Inflammatory macrophage (primary cell): ENCODE data around the gene ADAMTS19.
"Not testable (repeated sequence)": the region's sequence is repeated elsewhere in the genome, so short reads cannot be mapped to it uniquely, and the experiment has no call there.

Experiments
- DNase-seq, 2 donors: peaks; one replicate each; pipeline ENCODE4 v3.0.0-alpha.2; 2020 to 2022

Gene ADAMTS19

DNA sequence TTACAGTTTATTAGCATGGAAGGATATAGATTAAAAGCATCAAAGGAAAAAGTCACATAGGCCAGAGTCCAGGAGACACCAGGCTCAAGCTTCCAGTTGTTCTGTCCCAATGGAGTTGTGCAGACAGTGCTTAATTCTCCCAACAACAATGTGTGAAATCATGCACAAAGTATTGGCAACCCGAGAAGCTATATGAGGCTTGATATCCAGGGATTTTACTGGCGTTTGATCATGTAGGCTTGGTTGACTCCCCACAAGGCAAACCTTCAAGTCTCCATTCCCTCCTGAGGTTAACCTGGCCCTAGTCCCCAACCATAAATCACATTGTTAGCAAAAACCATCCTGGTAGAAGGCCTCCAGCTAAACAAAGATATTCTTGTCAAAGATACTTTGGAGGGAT, 141.5 kb downstream of the ADAMTS19 start:
- no peak for DNase-seq

DNA sequence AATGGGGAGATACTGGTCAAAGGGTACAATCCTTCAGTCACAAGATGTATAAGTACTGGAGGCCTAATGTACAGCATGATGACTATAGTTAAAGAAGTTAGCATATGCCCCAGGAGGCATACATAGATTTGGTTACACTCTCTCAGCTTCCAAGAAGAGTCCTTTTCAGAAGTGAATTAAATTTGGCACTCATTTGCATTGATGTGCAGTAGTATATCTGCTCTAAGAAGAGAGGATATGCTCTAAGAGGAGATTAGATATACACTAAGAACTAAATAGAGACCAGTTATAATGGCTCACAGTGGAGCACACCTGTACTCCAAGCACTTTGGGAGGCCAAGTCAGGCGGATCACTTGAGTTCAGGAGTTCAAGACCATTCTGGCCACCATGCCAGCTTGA, 148.3 kb downstream of the ADAMTS19 start:
- no peak for DNase-seq

DNA sequence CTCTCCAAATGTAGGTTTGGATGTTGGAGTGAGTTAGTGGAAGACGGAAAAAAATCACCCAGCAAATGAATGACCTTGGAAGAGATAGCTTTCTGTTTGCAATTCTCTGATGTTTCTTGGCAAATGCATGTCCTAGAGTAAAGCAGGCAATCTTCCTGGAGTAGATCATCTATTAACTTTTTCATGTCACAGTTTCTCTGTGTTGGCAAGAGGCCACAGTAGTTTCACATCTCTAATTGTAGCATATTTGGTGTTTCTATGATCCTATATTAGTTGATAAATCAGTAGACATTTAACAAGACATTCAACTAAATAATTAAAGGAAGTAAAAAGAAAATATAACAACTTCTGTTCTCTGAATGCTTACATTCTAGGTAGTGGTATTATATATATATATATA, 149.6 kb downstream of the ADAMTS19 start:
- no peak for DNase-seq

DNA sequence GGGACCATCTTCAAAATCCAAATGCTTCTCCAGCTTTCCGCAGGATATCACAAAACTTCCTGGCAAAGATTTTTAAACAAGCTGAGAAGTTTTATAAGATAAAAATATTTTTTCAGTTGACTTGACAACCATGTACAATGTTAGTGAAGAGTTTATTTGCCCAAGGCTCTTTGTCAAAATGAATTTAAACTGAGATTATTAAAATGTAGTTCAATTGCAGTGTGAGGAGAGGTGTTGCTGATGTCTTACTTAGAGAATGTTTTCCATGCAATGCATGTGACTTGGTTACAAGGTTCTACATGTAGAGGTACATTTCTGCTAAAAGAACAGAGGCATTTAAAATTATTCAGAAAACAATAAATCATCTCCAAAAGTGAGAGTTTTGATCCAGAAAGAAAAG, 156.4 kb downstream of the ADAMTS19 start:
- no peak for DNase-seq

DNA sequence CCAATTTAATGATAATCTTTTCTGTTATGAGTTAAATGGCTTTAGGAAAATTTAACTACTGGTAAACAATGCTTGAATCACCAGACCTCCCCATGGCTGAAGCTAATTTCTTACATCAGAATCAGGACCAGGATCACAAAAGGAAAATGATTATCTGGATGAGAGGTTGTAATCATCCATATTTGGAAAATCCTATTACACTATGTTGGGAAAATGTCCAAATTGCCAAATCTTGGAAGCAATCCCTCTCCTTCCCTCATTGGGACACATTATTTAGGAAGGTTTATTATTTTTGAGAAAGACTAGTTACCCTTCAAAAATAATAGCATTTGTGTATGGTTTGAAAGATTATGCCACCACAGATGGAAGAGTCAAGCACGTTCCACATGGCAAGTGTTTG, 157.1 kb downstream of the ADAMTS19 start:
- no peak for DNase-seq

DNA sequence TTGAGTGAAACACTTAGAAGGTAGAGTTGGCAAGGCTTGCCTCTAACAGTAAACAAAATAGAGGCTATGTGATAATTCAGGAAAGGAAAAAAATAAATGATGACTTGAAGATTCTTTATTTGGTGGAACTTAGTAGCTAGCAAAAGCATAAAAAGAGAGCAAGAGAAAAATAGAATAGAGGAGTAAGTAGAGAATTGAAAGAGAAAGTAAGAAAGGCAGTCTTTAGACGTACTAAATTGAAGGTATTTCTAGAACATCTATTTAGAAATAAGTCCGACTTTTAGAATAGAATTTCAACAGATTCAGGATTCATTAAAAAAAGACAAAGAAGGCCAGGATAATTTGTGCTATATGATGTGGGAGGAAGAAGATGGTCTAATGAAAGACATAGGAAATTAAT, 159.7 kb downstream of the ADAMTS19 start:
- no peak for DNase-seq

DNA sequence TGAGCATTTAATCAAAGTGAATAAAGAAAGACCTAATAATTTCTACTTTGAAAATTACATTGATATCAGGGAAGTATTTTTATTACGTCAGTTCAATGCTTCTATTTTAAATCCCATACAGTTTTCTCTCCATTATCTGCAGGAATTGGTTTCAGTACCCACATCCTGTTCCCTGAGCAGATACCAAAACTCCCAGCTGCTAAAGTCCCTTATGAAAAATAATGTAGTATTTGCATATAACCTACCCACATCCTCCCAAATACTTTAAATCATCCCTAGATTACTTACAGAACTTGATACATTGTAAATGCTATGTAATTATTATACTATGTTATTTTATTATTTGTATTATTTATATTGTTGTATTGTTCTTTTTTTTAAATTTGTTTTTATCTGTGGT, 162.4 kb downstream of the ADAMTS19 start:
- no peak for DNase-seq

DNA sequence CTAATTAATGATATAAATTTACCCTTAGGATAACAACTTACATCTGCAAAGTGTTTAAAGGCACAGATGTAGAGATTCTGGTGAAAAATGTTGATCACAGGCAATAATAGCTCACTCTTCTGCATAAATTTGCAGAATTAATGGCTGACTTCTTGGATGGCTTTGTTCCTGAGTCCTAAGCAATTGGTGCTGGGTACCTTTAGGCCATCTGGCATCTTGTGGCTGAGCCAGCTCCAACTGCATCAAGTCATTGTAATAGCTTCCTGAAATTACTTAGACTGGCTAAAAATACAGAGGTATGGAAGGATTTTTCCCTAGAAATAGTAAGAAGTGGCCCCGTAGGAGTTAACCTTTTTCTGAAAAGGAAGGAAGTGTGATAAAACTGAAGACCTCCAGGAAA, 169.5 kb downstream of the ADAMTS19 start:
- no peak for DNase-seq

DNA sequence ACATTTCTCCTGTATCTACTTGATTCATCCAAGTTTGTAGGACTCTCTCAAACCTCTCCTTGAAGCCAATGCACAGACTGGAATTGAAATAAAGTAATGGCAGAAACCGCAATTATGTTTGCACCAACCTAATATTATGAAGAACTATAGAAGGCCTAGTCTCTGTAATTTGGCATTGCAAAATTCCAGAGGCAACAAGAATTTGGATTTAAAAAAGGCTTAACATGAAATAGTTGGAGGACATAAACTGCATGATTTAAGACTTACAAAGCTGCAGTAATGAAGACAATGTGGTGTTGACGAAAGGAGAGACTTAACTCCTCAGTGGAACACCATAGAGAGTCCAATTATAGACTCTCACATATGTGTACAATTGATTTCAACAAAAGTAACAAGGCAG, 170.0 kb downstream of the ADAMTS19 start:
- no peak for DNase-seq

DNA sequence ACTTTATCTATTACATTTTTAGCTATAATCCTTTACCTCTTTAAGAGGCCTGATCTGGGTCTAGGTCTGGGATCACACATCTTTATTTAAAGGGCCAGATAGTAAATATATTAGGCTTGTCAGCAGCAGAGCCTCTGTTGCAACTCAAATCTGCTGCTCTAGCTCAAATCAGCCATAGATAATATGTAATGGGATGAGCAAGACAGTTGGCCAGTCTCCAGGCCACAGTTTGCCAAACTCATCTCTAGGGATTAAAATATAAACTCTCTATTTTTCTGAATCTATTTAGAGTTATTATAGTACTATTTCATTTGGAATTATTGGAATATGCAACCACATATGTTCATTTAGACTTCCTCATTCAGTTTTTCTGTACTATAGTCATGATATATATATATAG, 171.9 kb downstream of the ADAMTS19 start:
- DNase-seq = no peak

DNA sequence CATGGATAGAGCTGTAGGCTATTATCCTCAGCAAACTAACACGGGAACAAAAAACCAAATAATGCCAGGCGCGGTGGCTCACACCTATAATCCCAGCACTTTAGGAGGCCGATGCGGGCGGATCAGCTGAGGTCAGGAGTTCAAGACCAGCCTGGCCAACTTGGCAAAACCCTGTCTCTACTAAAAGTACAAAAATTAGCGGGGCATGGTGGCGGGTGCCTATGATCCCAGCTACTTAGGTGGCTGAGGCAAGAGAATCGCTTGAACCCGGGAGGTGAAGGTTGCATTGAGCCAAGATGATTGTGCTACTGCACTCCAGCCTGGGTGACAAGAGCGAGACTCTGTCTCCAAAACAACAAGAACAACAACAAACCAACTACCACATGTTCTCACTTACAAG, 177.4 kb downstream of the ADAMTS19 start:
- DNase-seq = not testable (repeated sequence)

DNA sequence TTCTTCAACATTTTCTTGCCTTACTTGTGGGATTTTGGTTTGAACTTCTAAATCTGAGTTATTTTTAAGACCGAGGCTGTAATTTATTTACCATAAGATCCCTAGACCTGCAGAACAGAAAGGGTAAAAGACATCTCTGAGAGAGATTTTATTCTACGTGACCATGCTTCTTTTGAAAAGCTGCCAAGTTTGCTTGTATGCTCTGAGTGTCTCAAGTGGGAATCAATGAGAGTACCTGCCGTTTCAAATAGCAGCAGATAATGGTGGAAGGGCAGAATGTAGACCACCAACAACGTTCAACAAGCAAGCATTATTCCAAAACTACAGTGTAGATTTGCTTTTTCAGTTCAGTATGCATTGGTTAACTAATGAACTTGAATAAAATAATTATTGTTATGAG, 179.2 kb downstream of the ADAMTS19 start:
- DNase-seq = no peak

DNA sequence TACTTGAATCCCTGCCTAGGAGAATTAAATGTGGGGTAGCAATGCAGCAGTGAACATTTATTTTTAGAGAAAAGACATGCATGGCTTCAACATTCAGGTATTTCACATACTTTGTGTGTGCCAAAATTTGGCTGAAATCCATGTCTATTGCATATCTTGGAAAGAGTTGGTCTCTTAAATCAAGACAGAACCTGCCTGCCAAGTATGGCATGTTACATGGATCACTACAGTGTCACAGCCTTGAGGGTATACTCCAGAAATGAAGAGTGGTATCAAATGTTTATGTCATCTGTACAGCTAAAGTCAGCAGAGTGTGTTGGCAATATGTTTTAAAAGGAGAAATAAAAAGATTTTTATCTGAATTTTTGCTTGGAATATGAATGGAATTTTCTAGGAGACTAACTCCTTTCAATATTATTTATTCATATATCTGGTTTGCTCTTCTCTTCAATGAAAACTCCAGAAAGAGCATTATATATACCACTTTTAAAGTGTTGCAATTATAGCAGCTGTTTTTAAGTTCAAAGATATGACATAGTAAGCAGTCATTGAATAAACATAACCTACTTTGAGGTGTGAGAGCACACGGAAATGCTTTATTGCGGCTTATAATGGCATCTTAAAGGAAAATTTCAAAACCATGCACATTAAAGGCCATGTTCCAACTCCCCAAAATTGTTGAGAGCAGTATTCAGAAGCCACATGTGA, 192.4 kb downstream of the ADAMTS19 start:
- no peak for DNase-seq

DNA sequence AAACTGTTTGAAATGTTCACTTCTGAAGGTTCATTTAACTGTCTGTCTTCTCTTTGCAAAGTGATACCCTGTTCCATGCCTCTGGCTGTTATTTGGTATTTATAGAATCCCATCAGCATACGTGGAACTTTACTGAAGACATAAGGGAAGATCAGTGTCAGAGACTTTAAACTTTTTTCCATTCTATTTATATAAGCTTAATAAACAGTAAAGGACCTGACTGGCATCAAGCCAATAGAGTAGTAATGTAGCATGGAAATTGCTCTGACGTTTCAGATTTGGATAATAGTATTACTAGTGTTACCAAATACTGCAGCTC, 192.9 kb downstream of the ADAMTS19 start:
- DNase-seq = no peak

DNA sequence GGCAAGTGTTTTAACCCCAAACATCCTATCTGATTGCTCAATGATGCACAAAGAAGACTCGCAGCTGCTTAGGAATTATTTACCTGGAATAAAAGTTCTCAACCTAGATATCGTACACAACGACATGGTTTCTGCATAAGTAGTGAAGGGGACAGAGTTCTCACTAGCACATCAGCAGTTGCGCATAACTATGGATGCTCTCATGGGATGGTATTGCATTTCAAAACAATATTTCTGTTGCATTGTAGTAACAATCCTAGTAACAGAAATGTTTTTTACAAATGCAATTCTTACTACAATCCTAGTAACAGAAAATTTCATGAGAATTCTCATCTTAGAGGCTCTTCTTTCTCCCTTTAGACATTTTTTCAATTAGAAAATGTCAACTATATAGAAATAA, 193.3 kb downstream of the ADAMTS19 start:
- no peak for DNase-seq

DNA sequence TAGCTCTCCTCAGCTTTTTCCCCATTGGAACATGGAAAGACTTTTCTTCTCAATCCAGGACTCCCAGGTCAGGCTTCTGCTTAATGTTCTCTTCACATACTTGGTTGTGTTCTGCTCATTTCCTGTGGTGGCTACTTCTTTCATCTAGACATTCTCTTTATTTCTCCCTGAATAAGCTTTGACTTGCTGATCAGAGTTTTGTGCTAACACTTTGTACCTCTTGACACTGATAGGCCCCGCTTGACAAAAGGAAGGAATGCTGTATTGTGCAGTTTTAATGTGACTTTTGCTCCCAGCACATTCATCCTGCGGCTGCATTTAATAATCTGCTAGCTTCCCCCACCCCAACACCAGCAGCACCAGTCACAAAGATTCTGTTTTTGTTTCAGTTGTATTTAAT, 196.9 kb downstream of the ADAMTS19 start:
- DNase-seq = no peak

DNA sequence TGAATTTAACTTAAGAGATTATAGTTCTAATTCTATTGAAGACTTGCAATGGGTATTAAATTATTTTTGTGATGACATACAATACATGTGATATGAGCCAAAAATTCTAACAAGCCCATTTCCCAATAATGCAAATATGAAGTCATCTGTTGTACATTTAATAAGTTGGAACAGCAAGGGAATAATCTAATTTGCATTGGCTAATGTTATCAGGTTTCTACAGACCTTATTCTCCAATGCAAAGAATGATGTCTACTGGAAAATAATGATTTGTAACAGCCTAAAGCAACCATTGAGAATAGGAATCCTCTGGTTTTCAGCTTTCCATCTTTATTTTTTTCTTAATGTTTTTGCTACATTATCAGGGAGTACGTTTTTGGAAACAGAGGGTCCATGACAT, 198.7 kb downstream of the ADAMTS19 start:
- no peak for DNase-seq

DNA sequence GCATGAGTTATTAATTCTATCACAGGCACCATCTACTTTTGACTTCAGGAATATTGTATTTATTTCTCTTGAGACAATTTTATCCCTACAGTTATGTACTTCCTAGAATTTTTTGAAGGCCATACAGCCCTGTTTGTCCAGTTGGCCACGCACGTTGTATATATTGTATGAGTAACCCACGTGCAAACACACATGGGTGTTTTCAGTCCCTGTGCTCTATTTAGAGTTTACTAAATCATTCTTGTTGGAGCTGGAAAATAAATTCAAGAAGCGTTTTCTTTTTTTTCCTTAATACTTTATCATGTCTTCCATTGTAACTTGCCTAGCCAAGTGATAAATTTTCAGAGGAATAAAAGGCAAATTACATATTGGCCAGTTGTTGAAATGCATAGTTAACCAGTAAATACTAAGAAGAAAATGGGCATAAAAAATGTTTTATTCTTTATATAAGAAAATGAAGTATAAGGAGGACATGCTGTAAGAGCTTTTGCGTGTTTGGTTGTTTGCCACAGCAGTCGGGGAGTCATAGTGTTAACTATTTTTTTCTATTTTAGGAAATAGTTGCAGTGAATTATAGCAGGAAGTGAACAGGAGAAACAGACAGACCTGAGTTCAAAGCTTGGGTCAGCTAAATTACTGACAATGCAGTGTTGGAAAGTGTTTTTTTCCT, 201.4 kb downstream of the ADAMTS19 start:
- DNase-seq = no peak

DNA sequence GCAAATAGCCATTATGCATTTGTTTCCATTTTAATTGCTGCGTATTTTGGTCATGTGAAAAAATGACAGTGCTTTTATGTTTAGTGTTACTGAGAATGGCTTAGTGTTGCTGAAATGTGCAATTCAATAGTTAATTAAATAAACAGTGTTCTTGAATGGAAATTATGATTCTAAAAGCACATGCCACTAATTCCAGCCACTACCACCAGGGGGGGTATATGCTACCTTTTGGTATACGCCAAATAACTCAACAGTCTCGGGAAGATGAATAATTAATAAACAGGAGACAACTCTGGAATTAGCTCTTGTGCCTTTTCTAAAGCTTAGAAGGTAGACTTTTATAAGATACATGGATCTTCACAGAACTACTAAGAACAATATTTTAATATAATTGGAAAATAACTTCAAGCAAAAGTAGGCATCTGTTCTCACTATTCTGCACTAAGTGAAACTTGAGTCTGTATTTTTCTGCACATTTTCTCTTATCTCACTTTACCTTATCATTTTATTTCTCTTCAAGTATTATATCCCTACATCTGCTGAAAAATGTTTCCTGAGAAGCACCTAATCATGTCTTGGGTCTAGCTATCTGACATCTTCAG, 204.3 kb downstream of the ADAMTS19 start:
- peak; percentile 31 to 52 for DNase-seq

DNA sequence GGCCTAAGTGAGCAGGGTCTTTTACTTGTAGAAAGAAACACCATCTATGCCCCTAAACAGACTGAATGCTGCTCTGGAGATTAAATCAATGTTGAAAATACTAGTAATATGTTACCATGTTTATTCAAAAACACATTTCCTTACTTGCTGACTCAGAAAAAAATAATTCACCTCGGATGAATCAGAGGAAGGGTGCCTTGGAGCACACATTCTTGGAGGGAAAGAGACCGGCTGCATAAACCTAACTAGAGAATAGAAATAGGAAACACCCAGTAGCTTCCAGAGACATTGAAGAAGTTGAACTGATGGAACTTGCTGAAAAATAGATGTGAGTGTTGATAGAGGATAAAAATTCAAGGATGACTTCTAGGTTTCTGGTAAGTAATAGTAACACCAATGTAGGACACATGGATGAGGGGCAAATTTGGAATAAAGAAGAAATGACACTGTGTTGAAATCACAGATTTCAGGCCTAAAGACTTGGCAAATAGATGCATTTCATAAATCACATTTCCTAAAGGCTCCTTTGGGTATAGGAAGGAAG, 210.9 kb downstream of the ADAMTS19 start:
- DNase-seq = no peak

DNA sequence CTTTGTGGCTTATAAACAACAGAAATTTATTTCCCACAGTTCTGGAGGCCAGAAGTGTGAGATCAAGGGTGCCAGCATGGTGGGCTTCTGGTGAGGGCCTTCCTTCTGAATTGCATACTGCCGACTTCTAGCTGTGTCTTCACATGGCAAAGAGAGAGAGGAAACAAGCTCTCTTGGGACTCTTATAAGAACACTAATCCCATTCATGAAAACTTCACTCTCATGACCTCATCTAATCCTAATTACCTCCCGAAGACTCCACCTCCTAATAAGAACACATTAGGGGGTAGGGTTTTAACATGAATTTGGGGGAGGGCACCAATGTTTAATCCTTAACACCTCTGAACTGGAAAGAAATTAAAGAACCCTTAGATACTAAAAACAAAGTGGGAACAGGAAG, 211.9 kb downstream of the ADAMTS19 start:
- DNase-seq = no peak

DNA sequence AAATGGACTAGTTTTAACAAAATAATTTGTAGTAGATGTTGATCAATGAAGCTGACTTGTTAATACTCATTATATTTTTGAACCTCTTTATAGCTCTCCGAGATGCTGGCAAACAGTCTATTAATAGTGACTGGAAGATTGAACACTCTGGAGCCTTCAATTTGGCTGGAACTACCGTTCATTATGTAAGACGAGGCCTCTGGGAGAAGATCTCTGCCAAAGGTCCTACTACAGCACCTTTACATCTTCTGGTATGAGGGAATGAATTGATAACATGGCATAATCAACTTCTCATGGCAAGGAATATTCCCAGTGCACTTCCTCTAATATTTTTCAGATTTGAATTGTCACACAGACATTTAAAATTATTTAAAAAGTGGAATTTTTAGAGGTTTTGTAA, 219.6 kb downstream of the ADAMTS19 start:
- no peak for DNase-seq

DNA sequence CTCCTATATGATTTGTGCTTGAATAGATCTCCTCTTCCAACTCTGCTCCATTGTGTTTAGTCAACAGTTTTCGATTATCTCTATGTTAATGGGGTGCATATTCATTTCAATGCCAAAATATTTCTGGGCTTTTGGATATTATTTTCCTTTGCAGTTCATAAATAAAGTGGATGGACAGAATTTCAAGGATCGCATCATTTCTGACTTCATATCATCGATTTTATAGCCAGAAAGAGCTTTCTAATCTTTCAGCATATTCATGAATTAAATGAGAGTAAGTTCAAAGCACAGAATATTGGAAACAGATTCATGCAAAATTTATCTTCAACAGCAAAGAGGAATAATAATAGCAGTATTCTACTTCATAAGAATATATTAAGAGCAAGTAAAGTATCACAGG, 227.8 kb downstream of the ADAMTS19 start:
- DNase-seq = no peak

DNA sequence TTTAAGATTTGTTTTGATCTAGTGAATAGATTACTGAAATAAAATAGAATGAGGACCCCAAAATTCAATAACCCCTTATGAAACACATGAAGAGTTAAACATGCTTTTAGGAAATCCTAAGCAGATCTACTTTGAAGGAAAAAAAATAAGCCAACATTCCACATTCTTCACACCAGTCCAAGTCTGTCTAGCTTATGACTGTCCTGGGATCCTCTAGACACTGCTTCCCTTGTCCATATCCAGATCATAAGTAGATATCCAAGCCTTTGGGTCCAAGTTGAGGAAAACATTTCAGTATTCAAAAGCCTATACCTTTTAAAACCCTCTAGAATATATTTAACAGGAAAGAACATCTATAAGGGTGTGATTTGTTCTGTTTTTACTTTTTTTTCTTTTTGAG, 228.9 kb downstream of the ADAMTS19 start:
- DNase-seq = no peak
